GM18873 (cell line): ENCODE measurements around the gene ARHGAP28.
"Not testable (repeated sequence)": the region's sequence is repeated elsewhere in the genome, so short reads cannot be mapped to it uniquely, and the experiment has no call there.

ENCODE experiments used
- ATAC-seq: cut with Tn5 transposase; IDR thresholded peaks from one replicate; pipeline ENCODE4 v1.9.1; 2021; ENCODE audit warnings: mild to moderate bottlenecking, moderate library complexity, moderate number of reproducible peaks; ENCODE audit not compliant: unreplicated experiment, low FRiP score

The ARHGAP28 gene

DNA sequence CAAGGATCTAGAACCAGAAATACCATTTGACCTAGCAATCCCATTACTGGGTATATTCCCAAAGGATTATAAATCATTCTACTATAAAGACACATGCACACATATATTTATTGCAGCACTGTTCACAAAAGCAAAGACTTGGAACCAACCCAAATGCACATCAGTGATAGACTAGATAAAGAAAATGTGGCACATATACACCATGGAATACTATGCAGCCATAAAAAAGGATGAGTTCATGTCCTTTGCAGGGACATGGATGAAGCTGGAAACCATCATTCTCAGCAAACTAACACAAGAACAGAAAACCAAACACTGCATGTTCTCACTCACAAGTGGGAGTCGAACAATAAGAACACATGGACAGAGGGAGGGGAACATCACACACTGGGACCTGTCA lies 70.8 kb downstream of the ARHGAP28 start:
- not testable (repeated sequence) for ATAC-seq

DNA sequence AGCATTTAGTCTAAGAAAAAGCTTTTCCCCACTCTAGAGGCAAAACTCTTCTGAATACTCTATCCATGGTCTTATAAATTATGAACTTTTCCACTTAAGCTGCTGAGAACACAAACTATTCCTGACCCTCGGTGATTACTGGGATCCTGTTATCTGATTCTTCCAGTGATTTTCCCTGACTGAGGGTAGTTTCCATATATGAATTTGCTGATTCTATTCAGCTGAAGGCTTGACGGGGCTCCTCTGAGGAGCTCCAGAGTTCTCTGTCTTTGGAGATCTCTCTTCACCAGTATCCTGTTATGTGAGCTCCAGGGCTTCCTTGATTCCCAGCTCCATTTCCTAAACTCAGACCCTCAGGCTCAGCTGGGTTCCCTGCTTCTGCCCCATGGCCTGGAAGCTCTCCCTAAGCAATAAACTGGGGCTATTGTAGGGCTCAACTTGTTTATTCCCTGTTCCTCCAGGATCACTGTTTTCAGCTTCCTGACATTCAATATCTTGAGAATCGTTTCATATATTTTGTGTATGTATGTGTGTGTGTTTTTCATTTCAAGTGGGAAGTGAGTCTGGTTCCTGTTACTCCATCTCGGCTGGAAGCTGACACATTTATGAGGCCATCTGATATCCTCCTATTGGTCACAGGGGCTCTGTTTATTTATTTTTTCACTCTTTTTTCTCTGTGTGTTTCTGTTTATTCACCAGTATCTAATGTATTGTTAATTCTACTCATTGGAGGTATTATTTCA lies 78.2 kb downstream of the ARHGAP28 start:
- no peak for ATAC-seq

- ATAC-seq, result no peak
Observed at GRCh38 chr18:6810191-6810590, 80.7 kb downstream of the ARHGAP28 start.

GRCh38 chr18:6811816-6812215 lies 82.3 kb downstream of the ARHGAP28 start:
- no peak for ATAC-seq

- ATAC-seq, result no peak
Observed at GRCh38 chr18:6814882-6815425, 85.4 kb downstream of the ARHGAP28 start.

DNA sequence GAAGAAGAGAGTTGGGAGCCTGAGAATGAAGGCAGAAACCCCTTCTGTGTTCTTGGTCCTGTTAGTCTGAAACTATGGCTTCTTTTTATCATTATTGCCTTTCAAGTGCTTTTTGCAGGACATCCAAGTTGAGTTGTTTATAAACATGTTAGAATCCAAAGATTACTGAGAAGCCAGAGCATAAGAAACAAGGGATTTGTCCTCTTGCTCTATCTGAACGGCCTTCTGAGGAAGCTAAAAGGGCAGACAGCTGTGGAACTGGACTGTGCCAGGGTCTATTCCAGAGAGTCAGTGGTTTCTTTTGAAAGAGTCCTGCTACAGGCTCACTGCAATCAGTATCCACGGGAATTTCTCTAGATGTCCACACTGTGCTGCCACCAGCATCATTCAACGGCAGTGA lies 86.6 kb downstream of the ARHGAP28 start:
- ATAC-seq, result no peak

GRCh38 chr18:6819332-6819731 lies 89.8 kb downstream of the ARHGAP28 start:
- ATAC-seq, result no peak

DNA sequence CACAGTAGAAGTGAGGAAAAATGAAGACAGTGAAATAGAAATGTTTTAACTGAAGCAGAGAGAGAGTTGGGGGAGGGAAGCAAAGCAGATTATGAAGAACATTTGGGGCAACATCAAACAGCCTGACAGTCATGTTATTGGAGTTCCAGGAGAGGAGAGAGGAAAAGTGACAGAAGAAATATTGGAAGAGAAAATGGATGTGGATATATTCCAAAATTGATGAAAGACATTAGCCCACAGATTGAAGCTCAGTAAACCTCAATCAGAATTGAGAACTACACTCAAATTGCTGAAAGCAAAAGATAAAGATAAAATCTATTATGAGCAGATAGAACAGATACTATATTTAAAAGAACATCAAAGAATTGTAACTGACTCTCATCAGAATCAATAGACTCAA lies 90.8 kb downstream of the ARHGAP28 start:
- no peak for ATAC-seq

DNA sequence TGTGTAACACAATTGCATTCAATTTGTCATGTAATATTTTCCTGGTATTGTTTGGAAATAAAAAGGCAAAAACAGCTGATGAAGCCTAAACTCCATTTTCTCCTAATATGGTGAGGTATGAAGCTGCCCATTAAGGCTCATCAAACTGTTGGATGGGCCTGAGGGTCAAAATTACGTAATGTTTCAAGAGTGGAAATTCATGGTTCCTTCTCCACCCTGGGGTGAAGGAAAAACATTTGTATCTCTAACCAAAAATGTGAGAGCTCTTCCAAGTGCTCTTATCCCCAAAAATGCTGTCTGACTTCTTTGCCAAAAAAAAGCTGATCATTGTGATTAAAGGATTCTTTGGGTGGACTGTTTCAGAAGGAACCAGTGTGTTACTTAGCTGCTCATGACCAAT lies 91.8 kb downstream of the ARHGAP28 start:
- no peak for ATAC-seq

GRCh38 chr18:6827161-6827560 lies 97.6 kb downstream of the ARHGAP28 start:
- not testable (repeated sequence) for ATAC-seq

DNA sequence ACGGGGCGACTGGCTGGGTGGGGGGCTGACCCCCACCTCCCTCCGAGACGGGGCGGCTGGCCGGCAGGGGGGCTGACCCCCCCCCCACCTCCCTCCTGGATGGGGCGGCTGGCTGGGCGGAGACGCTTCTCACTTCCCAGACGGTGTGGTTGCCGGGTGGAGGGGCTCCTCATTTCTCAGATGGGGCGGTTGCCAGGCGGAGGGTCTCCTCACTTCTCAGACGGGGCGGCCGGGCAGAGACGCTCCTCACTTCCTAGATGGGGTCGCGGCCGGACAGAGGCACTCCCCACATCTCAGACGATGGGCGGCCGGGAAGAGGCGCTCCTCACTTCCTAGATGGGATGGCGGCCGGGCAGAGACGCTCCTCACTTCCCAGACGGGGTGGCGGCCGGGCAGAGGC lies 98.0 kb downstream of the ARHGAP28 start:
- ATAC-seq, result not testable (repeated sequence)

GRCh38 chr18:6830916-6831315 lies 101.4 kb downstream of the ARHGAP28 start:
- no peak for ATAC-seq

- ATAC-seq, result no peak
Observed at GRCh38 chr18:6835345-6835744, 105.8 kb downstream of the ARHGAP28 start.

DNA sequence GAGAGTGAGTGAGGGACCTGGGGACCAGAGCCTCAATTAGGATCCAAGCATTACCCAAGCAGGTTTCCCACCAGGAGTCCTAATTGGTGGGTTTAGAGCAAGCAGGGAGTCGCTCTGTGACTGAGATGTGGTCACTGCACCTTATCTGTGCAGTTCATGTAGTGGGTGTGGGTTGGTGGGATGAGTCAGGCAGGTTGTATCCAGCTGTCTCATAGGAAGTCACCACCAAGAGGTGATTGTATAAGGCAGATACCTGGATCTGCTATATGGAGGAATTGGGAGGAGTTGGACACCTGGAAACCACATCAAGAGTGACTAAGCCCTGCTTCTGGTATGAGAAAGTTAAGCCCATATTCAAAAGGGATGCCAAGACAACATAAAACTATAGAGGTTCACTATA lies 106.8 kb downstream of the ARHGAP28 start:
- ATAC-seq, result no peak

GRCh38 chr18:6837904-6838303 lies 108.4 kb downstream of the ARHGAP28 start:
- no peak for ATAC-seq

GRCh38 chr18:6842081-6842480 lies 112.6 kb downstream of the ARHGAP28 start:
- ATAC-seq, result no peak

DNA sequence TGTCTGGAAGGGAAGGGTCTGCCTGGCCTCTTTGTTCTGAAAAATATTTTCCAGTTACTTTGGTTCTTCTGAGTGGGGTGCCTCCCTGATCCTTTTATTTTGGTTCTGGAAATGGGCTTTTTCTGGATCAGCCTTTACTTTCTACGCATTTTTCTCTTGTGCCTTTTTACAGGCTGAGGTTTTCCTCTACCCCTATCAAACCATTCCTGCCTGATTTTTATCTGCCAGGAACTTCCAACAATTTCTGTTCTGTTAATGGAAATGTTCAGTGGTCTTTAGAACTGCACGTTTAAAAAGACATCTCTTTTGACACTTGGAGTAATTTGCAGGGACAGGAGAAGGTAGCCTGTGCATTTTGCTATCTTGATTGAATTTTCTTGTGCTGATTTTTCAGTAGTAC lies 113.8 kb downstream of the ARHGAP28 start:
- no peak for ATAC-seq

GRCh38 chr18:6845521-6845920 lies 116.0 kb downstream of the ARHGAP28 start:
- not testable (repeated sequence) for ATAC-seq

- ATAC-seq, result no peak
Observed at GRCh38 chr18:6850396-6850795, 120.9 kb downstream of the ARHGAP28 start.

DNA sequence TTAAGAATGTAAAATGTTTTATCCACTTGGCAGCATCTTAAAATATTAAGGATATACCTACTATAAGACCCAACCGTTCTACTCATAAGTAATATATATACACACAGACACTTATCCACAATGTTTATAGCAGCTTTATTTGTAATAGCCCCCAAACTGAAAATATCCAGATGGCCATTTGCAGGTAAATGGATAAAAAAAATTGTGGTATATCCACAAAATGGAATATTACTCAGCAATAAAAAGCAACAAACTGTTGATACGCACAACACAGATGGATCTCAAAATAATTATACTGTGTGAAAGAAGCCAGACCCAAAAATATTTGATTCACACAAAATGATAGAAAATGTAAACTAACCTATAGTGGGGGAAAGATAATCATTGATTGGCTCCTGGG lies 122.0 kb downstream of the ARHGAP28 start:
- ATAC-seq, result no peak

- no peak for ATAC-seq
Observed at GRCh38 chr18:6854811-6855210, 125.3 kb downstream of the ARHGAP28 start.

DNA sequence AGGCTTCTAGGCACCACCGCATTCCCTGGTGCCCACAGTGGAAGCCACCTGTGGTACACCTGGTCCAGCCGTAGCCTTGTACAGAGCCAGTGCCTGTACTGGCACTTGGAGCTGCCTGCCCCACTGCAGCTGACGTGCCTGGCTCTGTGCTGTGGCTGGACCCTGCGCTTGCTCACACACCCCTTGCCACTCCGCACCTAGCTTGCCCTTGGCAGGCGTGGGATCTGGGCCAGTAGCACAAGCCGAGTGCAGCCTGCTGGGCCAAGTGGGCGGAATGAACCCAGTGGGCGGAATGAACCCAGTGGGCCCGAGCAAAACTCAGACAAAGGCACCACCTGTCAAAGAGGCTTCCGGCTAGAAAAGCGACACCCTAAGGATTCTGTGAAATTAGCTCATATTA lies 126.3 kb downstream of the ARHGAP28 start:
- ATAC-seq, result no peak
